Stimulated activated memory B cell treated with anti-CD40 and anti-IgM and Interleukin-4, amounts not matched to agents 10 μg/mL and 1 μg/mL and 100 μg/mL, for 72 hours (primary cell): Measurements from ENCODE around the gene PRR22.
"Not testable (repeated sequence)": the region's sequence is repeated elsewhere in the genome, so short reads cannot be mapped to it uniquely, and the experiment has no call there.

ENCODE experiments used
- ATAC-seq: fragments of 150-1000 bp; cut with Tn5 transposase; 2 replicates; pipeline ENCODE4 v1.10.0; 2021
- H3K27ac Mint-ChIP-seq: one replicate; pipeline ENCODE4 v1.8.0; 2022; ENCODE audit warnings: mild to moderate bottlenecking, mixed read lengths
- H3K27me3 Mint-ChIP-seq: one replicate; pipeline ENCODE4 v1.8.0; 2022; ENCODE audit warnings: mixed read lengths
- H3K36me3 Mint-ChIP-seq: one replicate; pipeline ENCODE4 v1.8.0; 2022; ENCODE audit warnings: mixed read lengths
- H3K4me1 Mint-ChIP-seq: one replicate; pipeline ENCODE4 v1.8.0; 2022; ENCODE audit warnings: mixed read lengths
- H3K4me3 Mint-ChIP-seq: one replicate; pipeline ENCODE4 v1.8.0; 2022; ENCODE audit warnings: mild to moderate bottlenecking, moderate library complexity, mixed read lengths
- H3K9me3 Mint-ChIP-seq: one replicate; pipeline ENCODE4 v1.8.0; 2022; ENCODE audit warnings: mixed read lengths

Gene PRR22

GRCh38 chr19:5789886-5790558 lies 5.5 kb upstream of the PRR22 start:
- H3K4me1 Mint-ChIP-seq = peaks cover 16% of the 10 kb centered on the region
- peaks cover 48% of the 10 kb centered on the region for H3K36me3 Mint-ChIP-seq
- H3K27ac Mint-ChIP-seq = peak overlapping the region; percentile 99
- H3K27me3 Mint-ChIP-seq = no peaks in the 10 kb centered on the region
- no peak for ATAC-seq
- peak overlapping the region; percentile 93 for H3K4me3 Mint-ChIP-seq
- no peaks in the 10 kb centered on the region for H3K9me3 Mint-ChIP-seq

DNA sequence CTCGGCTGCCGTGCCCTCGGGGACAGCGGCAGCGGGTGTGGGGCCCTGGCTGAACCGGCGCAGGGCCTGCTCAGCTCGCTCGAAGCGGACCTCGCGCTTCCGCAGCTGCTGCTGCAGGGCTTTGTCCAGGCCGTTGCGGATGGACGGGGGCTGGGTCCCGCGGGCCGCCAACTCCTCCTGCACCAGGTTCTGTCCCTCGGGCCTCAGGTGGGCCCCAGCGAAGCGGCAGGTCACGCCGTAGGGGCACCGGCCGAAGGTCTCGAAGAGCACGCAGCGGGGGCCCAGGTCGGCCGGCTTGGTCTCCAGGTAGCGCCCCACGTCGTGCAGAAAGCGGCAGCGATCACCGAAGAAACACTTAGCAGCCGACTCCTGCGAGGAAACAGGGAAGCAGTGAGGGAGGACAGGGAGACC lies 4.8 kb upstream of the PRR22 start:
- H3K27ac Mint-ChIP-seq = no peak overlapping the region
- H3K36me3 Mint-ChIP-seq = peaks cover 51% of the 10 kb centered on the region
- H3K4me3 Mint-ChIP-seq = peak overlapping the region; percentile 34
- H3K9me3 Mint-ChIP-seq = no peaks in the 10 kb centered on the region
- ATAC-seq = no peak
- H3K27me3 Mint-ChIP-seq = no peaks in the 10 kb centered on the region
- H3K4me1 Mint-ChIP-seq = peaks cover 16% of the 10 kb centered on the region

- H3K9me3 Mint-ChIP-seq = no peaks in the 10 kb centered on the region
- H3K4me3 Mint-ChIP-seq = no peak overlapping the region
- H3K36me3 Mint-ChIP-seq = peaks cover 60% of the 10 kb centered on the region
Measured at GRCh38 chr19:5788422-5788821, 3.9 kb upstream of the PRR22 start.

GRCh38 chr19:5787409-5788182 lies 3.0 kb upstream of the PRR22 start:
- H3K4me1 Mint-ChIP-seq = peaks cover 16% of the 10 kb centered on the region
- H3K27ac Mint-ChIP-seq = no peak overlapping the region
- no peaks in the 10 kb centered on the region for H3K9me3 Mint-ChIP-seq
- no peaks in the 10 kb centered on the region for H3K27me3 Mint-ChIP-seq
- peaks cover 62% of the 10 kb centered on the region for H3K36me3 Mint-ChIP-seq
- no peak overlapping the region for H3K4me3 Mint-ChIP-seq
- ATAC-seq = no peak

More at GRCh38 chr19:5788422-5788821, 3.9 kb upstream of the PRR22 start:
- Mint-ChIP-seq H3K27me3 (no peaks in the 10 kb centered on the region), H3K27ac (no peak overlapping the region), H3K4me1 (peaks cover 16% of the 10 kb centered on the region)
- ATAC-seq = no peak

DNA sequence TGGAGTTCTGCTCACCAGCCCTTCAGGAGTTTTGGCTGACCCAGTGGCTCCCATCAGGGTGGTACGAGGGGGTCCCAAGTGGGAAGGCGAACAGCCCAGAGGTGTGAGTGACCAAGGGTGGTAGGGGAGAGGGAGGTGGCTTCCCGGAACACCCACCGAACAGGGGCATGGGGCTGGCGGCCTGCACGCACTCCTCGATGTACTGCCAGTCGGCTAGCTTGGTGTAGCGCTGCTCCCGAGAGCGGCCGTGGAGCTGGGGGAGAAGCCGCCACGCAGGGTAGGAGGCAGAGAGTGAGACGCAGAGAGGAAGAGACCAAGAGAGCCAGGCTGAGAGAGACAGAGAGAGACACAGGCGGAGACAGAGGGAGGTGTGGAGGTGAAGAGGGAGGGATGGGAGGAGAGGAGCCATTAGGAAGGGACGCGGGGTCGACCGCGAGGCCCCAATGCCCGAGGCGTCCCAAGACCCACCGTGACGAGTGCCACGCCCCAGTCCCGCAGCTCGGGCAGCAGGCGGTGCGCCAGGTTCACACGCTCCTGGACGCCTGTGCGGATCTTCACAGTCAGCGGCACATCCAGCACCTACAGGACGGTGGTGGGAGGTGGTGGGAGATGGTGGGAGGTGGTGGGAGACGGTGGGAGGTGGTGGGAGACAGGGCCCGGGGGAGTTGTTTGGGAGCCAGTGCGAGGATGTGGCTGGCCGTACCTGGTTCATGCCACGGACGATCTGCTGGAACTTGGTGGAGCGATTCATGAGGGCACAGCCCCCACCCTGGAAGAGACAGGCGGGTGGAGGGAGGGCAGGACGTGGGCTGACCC lies 2.3 kb upstream of the PRR22 start:
- peaks cover 16% of the 10 kb centered on the region for H3K4me1 Mint-ChIP-seq
- no peak overlapping the region for H3K27ac Mint-ChIP-seq
- H3K36me3 Mint-ChIP-seq = peaks cover 62% of the 10 kb centered on the region
- no peak for ATAC-seq
- no peak overlapping the region for H3K4me3 Mint-ChIP-seq
- H3K27me3 Mint-ChIP-seq = no peaks in the 10 kb centered on the region
- no peaks in the 10 kb centered on the region for H3K9me3 Mint-ChIP-seq

DNA sequence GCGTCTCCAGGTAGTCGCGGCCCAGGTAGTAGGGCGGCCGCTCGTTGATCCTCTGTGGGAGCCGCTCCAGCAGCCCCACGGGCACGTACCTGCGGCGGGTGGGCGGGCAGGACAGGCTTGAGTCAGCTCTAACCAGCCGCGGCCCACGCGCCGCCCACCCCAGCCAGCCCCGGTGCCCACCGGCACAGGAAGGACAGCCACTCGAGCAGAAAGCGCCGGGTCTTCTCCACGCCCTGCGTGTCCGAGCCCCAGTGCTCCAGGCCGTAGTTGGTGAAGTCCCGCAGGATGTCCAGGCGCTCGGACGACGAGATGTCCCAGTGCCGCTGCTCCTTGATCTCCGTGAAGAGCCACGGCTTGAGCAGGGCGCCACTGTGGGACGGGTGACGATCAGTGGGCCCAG lies 877 bp upstream of the PRR22 start:
- H3K36me3 Mint-ChIP-seq = peaks cover 61% of the 10 kb centered on the region
- no peak for ATAC-seq
- no peak overlapping the region for H3K27ac Mint-ChIP-seq
- no peaks in the 10 kb centered on the region for H3K27me3 Mint-ChIP-seq
- no peaks in the 10 kb centered on the region for H3K9me3 Mint-ChIP-seq
- peaks cover 16% of the 10 kb centered on the region for H3K4me1 Mint-ChIP-seq
- H3K4me3 Mint-ChIP-seq = no peak overlapping the region

GRCh38 chr19:5782945-5783919 lies 1.3 kb downstream of the PRR22 start:
- H3K9me3 Mint-ChIP-seq = no peaks in the 10 kb centered on the region
- H3K27me3 Mint-ChIP-seq = no peaks in the 10 kb centered on the region
- no peak for ATAC-seq
- H3K4me1 Mint-ChIP-seq = peaks cover 3% of the 10 kb centered on the region
- no peak overlapping the region for H3K27ac Mint-ChIP-seq
- H3K36me3 Mint-ChIP-seq = peaks cover 39% of the 10 kb centered on the region
- H3K4me3 Mint-ChIP-seq = no peak overlapping the region

- Mint-ChIP-seq H3K27ac (no peak overlapping the region), H3K27me3 (no peaks in the 10 kb centered on the region), H3K9me3 (no peaks in the 10 kb centered on the region), H3K4me1 (no peaks in the 10 kb centered on the region), H3K36me3 (peaks cover 33% of the 10 kb centered on the region), H3K4me3 (no peak overlapping the region)
- ATAC-seq = no peak
Measured at GRCh38 chr19:5782322-5782721, 2.2 kb downstream of the PRR22 start.

DNA sequence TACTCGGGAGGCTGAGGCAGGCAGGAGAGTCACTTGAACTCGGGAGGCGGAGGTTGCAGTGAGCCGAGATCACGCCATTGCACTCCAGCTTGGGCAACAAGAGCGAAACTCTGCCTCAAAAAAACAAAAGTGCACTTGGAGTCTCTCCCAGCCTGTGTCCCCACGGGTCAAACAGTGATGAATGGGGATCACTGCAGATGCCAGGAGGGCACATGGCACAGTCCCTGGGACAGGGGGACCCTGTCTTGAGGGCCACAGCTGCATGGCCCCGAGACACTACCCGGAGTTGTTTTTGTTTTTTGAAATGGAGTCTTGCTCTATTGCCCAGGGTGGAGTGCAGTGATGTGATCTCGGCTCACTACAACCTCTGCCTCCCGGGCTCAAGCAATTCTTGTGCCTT lies 3.6 kb downstream of the PRR22 start:
- H3K27ac Mint-ChIP-seq, H3K9me3 Mint-ChIP-seq, H3K27me3 Mint-ChIP-seq, H3K4me1 Mint-ChIP-seq, H3K4me3 Mint-ChIP-seq, ATAC-seq: not testable (repeated sequence)
- H3K36me3 Mint-ChIP-seq = peaks cover 19% of the 10 kb centered on the region

DNA sequence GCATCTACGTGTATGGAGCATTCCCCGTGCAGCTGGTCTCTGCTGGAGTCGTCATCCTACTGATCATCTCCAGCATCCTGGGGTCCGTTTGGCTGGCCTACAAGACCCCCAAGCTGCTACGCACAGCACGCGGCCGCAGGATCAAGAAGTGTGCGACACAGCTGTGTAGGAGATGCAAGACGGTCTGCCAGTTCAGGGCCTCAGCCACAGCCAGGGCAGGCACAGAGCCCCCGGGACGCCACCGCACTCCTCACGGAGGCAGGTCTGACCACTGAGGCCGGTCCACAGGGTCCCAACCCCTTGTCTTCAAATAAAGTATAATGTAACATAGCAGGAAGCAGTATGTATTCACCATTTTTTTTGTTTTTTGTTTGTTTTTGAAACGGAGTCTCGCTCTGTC lies 6.1 kb downstream of the PRR22 start:
- Mint-ChIP-seq H3K4me3 (no peak overlapping the region), H3K27me3 (no peaks in the 10 kb centered on the region), H3K4me1 (no peaks in the 10 kb centered on the region), H3K36me3 (peaks cover 1% of the 10 kb centered on the region), H3K27ac (no peak overlapping the region), H3K9me3 (no peaks in the 10 kb centered on the region)
- no peak for ATAC-seq

GRCh38 chr19:5775668-5776309 lies 8.8 kb downstream of the PRR22 start:
- Mint-ChIP-seq H3K36me3 (no peaks in the 10 kb centered on the region), H3K27ac (no peak overlapping the region), H3K4me1 (no peaks in the 10 kb centered on the region), H3K27me3 (peaks cover 11% of the 10 kb centered on the region), H3K9me3 (no peaks in the 10 kb centered on the region), H3K4me3 (no peak overlapping the region)
- no peak for ATAC-seq

DNA sequence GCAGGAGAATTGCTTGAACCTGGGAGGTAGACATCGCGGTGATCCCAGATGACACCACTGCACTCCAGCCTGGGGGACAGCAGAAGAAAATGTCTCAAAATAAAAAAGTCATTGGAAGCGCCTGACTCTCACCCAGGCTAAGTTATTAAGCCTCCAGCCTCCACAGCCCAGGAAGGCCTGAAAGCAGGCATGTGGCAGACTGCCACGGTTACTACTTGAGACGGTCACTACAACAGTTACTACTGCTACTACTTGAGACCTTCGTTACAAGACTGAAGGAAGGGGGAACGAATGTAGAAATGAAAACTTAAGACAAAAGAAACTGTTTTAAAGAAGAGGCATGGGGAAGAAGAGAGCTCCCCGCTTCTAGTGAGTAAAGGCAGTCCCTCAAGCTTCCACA lies 9.6 kb downstream of the PRR22 start:
- H3K9me3 Mint-ChIP-seq = no peaks in the 10 kb centered on the region
- H3K27me3 Mint-ChIP-seq = peaks cover 11% of the 10 kb centered on the region
- no peak for ATAC-seq
- no peak overlapping the region for H3K4me3 Mint-ChIP-seq
- no peak overlapping the region for H3K27ac Mint-ChIP-seq
- H3K36me3 Mint-ChIP-seq = no peaks in the 10 kb centered on the region
- no peaks in the 10 kb centered on the region for H3K4me1 Mint-ChIP-seq

DNA sequence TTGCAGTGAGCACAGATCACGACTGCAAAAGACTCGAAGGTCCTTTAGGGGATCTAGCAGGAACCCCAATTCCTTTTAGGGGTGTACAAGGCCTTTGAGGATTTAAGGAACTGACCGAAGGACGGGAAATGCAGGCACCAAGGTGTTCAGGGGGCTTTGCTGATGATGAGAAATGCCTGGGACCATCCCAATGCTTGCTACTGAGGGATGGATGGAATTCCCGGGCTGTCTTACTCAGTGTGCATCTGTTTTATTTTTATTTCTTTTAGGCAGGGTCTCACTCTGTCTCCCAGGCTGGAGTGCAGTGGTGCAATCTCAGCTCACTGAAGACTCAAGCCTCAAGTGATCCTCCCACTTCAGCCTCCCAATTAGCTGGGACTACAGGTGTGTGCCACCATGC lies 11.3 kb downstream of the PRR22 start:
- no peaks in the 10 kb centered on the region for H3K36me3 Mint-ChIP-seq
- H3K4me3 Mint-ChIP-seq = no peak overlapping the region
- H3K27me3 Mint-ChIP-seq = peaks cover 11% of the 10 kb centered on the region
- ATAC-seq = no peak
- H3K9me3 Mint-ChIP-seq = no peaks in the 10 kb centered on the region
- H3K4me1 Mint-ChIP-seq = no peaks in the 10 kb centered on the region
- no peak overlapping the region for H3K27ac Mint-ChIP-seq

DNA sequence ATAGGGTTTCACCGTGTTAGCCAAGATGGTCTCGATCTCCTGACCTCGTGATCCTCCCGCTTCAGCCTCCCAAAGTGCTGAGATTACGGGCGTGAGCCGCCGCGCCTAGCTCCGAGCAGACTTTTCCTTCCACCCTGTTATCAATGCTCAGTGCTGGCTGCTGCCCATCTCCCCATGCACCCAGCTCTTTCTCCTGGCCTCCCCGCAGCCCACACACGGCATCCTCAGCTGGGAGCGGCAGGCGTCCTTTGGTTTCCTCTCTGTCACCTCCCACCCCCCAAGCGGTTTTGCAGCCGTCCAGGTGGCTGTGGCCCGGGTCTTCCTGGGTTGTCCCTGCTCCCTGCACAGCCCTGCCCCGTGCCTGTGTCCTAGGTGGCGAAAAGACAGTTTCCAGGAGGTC lies 12.1 kb downstream of the PRR22 start:
- H3K36me3 Mint-ChIP-seq = no peaks in the 10 kb centered on the region
- H3K9me3 Mint-ChIP-seq = no peaks in the 10 kb centered on the region
- no peak overlapping the region for H3K4me3 Mint-ChIP-seq
- no peak overlapping the region for H3K27ac Mint-ChIP-seq
- peaks cover 11% of the 10 kb centered on the region for H3K27me3 Mint-ChIP-seq
- no peaks in the 10 kb centered on the region for H3K4me1 Mint-ChIP-seq
- no peak for ATAC-seq
